Muscle of leg (tissue), 11 donors: ENCODE results near the gene RFTN1. TPM values are rescaled to one million over a fixed set of nuclear protein-coding genes. Genes with fewer than 3 reads are reported as not detected.

Experiments
- DNase-seq: peaks from one replicate; pipeline ENCODE4 v3.0.0; 2013
- H3K27ac ChIP-seq: one replicate; pipeline ENCODE4 v1.5.1; 2013; ENCODE audit warnings: mild to moderate bottlenecking, low read length, control low read depth
- H3K27me3 ChIP-seq: one replicate; pipeline ENCODE4 v1.6.1; 2013; ENCODE audit warnings: low read length; ENCODE audit not compliant: control insufficient read depth, insufficient read depth
- H3K36me3 ChIP-seq: one replicate; pipeline ENCODE4 v1.6.1; 2013; ENCODE audit warnings: low read length; ENCODE audit not compliant: control insufficient read depth, insufficient read depth
- H3K4me1 ChIP-seq: one replicate; pipeline ENCODE4 v1.6.1; 2013; ENCODE audit warnings: low read length; ENCODE audit not compliant: control insufficient read depth, insufficient read depth
- H3K4me3 ChIP-seq: one replicate; pipeline ENCODE4 v1.5.1; 2013; ENCODE audit warnings: low read length, control low read depth
- H3K9me3 ChIP-seq: replicated peaks from 2 replicates; pipeline ENCODE4 v1.6.1; 2013; ENCODE audit warnings: low read depth, low read length; ENCODE audit not compliant: control insufficient read depth
- WGBS: methylation state at CpG from one replicate; pipeline ENCODE4 v1.1.5; 2013; ENCODE audit warnings: missing lambda C conversion rate; ENCODE audit not compliant: insufficient coverage; 5-methylcytosine and 5-hydroxymethylcytosine counted together
- polyA plus RNA-seq, 8 donors: library from polyadenylated mRNA; unstranded; fragments of 120-200 nt; gene quantifications; one replicate each; pipeline versions ENCODE4 v1.2.1 to v1.2.3, GENCODE V29; 2013; ENCODE audit warnings: inconsistent platforms in 1 of 8, low replicate concordance in 1 of 8; ENCODE audit not compliant: insufficient read length in 8 of 8, insufficient read depth in 1 of 8
- total RNA-seq: library from RNA; stranded (reverse); fragments of 120-200 nt; gene quantifications from one replicate; pipeline ENCODE4 v1.2.4, GENCODE V29; 2013

Gene RFTN1
- total and polyA plus RNA-seq, 9 donors = 15.0 to 19.2 (median 15.6) TPM

GRCh38 chr3:16355828-16356227 is 157.7 kb downstream of the RFTN1 start:
- Histone ChIP-seq H3K4me1 (peaks cover 11% of the 10 kb centered on the region), H3K27ac (no peak overlapping the region), H3K27me3 (no peaks in the 10 kb centered on the region), H3K9me3 (no peaks in the 10 kb centered on the region), H3K4me3 (no peak overlapping the region), H3K36me3 (peaks cover 6% of the 10 kb centered on the region)
- 90% methylated on average over 6 of the region's 6 CpGs for WGBS
- DNase-seq = no peak

- 88% methylated on average over 3 of the region's 3 CpGs for WGBS
- Histone ChIP-seq H3K27me3 (no peaks in the 10 kb centered on the region), H3K27ac (no peak overlapping the region), H3K9me3 (no peaks in the 10 kb centered on the region), H3K4me1 (peaks cover 13% of the 10 kb centered on the region), H3K4me3 (no peak overlapping the region), H3K36me3 (peaks cover 6% of the 10 kb centered on the region)
- no peak for DNase-seq
These were observed 159.2 kb downstream of the RFTN1 start for GRCh38 chr3:16354291-16354690.

- no peaks in the 10 kb centered on the region for H3K9me3 ChIP-seq
- H3K27me3 ChIP-seq = no peaks in the 10 kb centered on the region
- whole genome bisulfite sequencing = no CpG with 5 or more reads among the region's 2 CpGs
- H3K4me3 ChIP-seq = no peak overlapping the region
- peaks cover 13% of the 10 kb centered on the region for H3K4me1 ChIP-seq
- no peak for DNase-seq
- H3K36me3 ChIP-seq = peaks cover 10% of the 10 kb centered on the region
- no peak overlapping the region for H3K27ac ChIP-seq
These were observed 161.1 kb downstream of the RFTN1 start for GRCh38 chr3:16352428-16352827.

GRCh38 chr3:16350597-16351318 is 162.7 kb downstream of the RFTN1 start:
- peaks cover 9% of the 10 kb centered on the region for H3K4me1 ChIP-seq
- DNase-seq = no peak
- no peaks in the 10 kb centered on the region for H3K9me3 ChIP-seq
- H3K27me3 ChIP-seq = no peaks in the 10 kb centered on the region
- H3K27ac ChIP-seq = no peak overlapping the region
- 85% methylated on average over 2 of the region's 5 CpGs for WGBS
- peaks cover 10% of the 10 kb centered on the region for H3K36me3 ChIP-seq
- no peak overlapping the region for H3K4me3 ChIP-seq

- Histone ChIP-seq H3K4me1 (peaks cover 4% of the 10 kb centered on the region), H3K9me3 (no peaks in the 10 kb centered on the region), H3K27ac (no peak overlapping the region), H3K27me3 (no peaks in the 10 kb centered on the region), H3K36me3 (peaks cover 10% of the 10 kb centered on the region), H3K4me3 (no peak overlapping the region)
- DNase-seq = peak; percentile 64
- no CpG with 5 or more reads among the region's 2 CpGs for WGBS
These were observed 163.4 kb downstream of the RFTN1 start for GRCh38 chr3:16349986-16350596.

- Histone ChIP-seq H3K9me3 (peaks cover 2% of the 10 kb centered on the region), H3K4me1 (peaks cover 2% of the 10 kb centered on the region), H3K4me3 (no peak overlapping the region), H3K27ac (no peak overlapping the region), H3K27me3 (no peaks in the 10 kb centered on the region), H3K36me3 (peaks cover 7% of the 10 kb centered on the region)
- 83% methylated on average over 3 of the region's 4 CpGs for WGBS
- DNase-seq = no peak
These were observed 166.0 kb downstream of the RFTN1 start for GRCh38 chr3:16347548-16347947.

GRCh38 chr3:16346413-16347081 is 167.0 kb downstream of the RFTN1 start:
- H3K36me3 ChIP-seq = peaks cover 7% of the 10 kb centered on the region
- no peak overlapping the region for H3K27ac ChIP-seq
- peaks cover 4% of the 10 kb centered on the region for H3K9me3 ChIP-seq
- H3K27me3 ChIP-seq = no peaks in the 10 kb centered on the region
- peaks cover 2% of the 10 kb centered on the region for H3K4me1 ChIP-seq
- no peak overlapping the region for H3K4me3 ChIP-seq
- WGBS = 73% methylated on average over 5 of the region's 7 CpGs
- no peak for DNase-seq

- peak; percentile 29 for DNase-seq
- no peak overlapping the region for H3K27ac ChIP-seq
- H3K9me3 ChIP-seq = peaks cover 4% of the 10 kb centered on the region
- WGBS = no CpG with 5 or more reads among the region's 1 CpG
- no peak overlapping the region for H3K4me3 ChIP-seq
- H3K4me1 ChIP-seq = no peaks in the 10 kb centered on the region
- no peaks in the 10 kb centered on the region for H3K27me3 ChIP-seq
- peaks cover 4% of the 10 kb centered on the region for H3K36me3 ChIP-seq
These were observed 170.4 kb downstream of the RFTN1 start for GRCh38 chr3:16343101-16343500.

GRCh38 chr3:16338999-16339398 is 174.5 kb downstream of the RFTN1 start:
- Histone ChIP-seq H3K36me3 (peaks cover 6% of the 10 kb centered on the region), H3K4me1 (no peaks in the 10 kb centered on the region), H3K27ac (no peak overlapping the region), H3K27me3 (no peaks in the 10 kb centered on the region), H3K4me3 (no peak overlapping the region), H3K9me3 (peaks cover 4% of the 10 kb centered on the region)
- WGBS = no CpG with 5 or more reads among the region's 1 CpG
- DNase-seq = no peak

- Histone ChIP-seq H3K4me3 (no peak overlapping the region), H3K4me1 (no peaks in the 10 kb centered on the region), H3K27ac (no peak overlapping the region), H3K36me3 (peaks cover 6% of the 10 kb centered on the region), H3K27me3 (no peaks in the 10 kb centered on the region), H3K9me3 (peaks cover 4% of the 10 kb centered on the region)
- no peak for DNase-seq
- WGBS = 87% methylated on average over 12 of the region's 15 CpGs
These were observed 175.5 kb downstream of the RFTN1 start for GRCh38 chr3:16337856-16338540.
